NCI-H1092 treated with DMSO at 0.1 percent for 48 hours (cell line): ENCODE data around the gene CNN2.

Source experiments
- DNase-seq: peaks from one replicate; lab custom pipeline; 2025; lab: John Stamatoyannopoulos, UW

CNN2 gene

GRCh38 chr19:1065606-1066109, 39.2 kb downstream of the CNN2 start:
- DNase-seq, result no peak

DNA sequence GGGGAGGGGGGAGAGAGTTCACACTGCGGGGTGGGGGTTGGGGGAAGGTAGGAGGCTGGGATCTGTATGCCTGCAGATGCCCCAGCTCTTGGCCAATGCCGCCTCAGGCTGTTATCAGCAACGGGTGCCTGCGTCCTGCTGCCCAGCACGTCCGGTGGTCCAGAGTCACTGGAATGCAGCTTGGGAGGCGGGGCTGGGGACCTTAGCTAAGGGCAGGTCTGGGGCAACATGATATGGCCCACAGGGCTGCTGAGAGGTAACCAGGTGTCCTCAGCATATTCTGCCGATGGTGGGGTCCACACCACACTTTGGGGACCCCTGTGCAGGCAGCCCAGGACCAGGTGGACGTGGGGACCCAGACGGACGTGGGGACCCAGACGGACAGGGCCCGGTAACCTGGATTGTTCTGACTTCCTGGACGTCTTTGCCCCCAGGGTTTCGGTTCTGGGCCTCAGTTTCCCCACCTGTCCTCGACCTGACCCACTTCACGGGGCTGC, 39.9 kb downstream of the CNN2 start:
- no peak for DNase-seq

DNA sequence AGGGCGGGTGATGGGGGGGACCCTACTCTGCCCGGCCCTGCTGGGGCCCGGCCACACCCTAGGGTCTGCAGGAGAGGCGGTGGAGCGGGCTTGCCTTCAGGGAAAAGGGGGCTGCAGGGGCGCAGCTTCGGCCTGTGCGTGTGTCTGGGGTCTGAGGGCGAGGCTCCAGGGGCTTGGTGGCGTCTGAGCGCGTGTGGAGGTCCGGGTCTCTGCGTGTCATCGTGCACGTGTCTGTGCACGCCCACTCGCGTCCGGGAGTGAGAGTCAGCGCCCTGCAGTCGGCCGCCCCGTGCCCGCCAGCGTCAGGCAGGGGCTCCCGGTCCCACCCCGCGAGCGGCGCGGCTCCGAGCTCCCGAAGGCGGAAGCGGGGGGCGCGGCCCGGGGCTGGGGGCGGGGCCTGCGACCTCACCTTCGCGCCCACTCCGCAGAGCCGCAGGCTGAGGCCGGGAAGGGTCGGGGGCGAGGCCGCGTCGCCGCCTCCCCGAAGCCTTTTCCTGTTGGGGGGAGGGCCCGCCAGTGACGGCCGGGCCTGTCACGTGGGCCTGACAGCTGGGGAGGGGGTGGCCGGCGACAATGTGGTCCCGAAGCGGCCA, 40.4 kb downstream of the CNN2 start, which contains the start of gene ARHGAP45:
TSS of gene ARHGAP45 (plus strand) at position 420 of the 593 bp plus-strand sequence. CDS start 239 bp downstream, outside the sequence.
- no peak for DNase-seq

DNA sequence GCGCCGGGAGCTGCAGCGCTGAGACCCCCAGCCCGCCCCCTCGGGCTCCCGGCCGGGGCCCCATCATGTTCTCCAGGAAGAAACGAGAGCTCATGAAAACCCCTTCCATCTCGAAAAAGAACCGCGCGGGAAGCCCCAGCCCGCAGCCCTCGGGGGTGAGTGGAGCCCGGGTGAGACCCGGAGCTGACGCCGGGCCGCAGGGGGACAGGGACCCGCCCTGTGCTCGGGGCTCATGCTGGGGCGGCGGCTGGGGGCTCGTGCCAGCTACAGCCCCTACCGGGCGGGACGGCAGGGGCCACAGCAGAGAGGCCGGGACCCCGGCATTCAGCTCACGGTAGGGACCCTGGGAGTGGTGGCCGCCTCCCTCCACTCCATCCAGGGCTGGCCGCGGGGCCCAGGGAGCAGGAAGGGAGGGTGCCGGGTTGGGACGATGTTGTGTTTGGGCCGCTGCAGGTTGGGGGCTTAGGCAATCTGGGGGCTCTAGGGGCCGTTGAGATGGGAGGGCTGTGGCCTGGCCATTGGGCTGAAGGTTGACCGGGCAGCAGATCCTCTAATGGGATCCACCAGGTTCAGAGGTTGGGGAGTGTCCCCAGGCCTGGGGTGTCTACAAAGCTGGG, 41.0 kb downstream of the CNN2 start:
- no peak for DNase-seq

GRCh38 chr19:1068009-1069001, 41.9 kb downstream of the CNN2 start:
- DNase-seq, result no peak

DNA sequence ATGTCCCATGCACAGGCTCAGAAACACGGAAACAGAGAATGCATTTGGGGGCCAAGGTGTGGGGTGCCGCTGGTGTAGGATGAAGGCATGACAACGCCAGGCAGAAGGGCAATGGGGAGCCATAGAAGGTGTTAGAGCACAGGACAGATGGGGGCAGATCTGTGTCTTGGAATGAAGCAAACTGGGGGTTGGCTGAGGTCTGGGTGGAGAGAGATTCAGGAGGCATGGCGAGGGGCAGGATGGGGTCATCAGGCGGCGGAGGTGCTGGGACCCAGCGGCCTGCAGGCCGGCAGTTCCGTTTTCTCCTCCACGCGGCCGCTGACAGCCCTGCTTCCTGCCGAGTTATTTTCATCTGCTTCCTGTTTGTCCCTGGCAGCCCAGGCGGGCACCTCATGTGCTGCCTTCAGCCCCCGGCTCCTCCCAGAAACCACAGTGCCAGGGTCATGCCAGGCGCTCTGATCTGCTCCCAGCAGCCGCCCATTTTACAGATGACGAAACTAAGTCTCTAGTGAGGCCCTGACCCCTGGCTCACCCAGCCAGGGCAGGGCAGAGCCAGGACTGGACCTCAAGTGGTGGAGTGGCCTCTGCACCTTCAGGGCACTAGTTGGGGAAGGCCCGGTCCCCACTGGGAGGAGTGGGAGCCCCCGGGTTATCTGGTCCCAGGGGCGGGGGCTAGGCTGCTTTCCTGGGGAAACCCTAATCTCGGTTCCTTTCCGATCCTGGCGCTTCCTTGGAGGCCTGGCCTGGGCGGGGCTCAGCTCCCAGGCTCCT, 42.8 kb downstream of the CNN2 start:
- DNase-seq, result no peak

DNA sequence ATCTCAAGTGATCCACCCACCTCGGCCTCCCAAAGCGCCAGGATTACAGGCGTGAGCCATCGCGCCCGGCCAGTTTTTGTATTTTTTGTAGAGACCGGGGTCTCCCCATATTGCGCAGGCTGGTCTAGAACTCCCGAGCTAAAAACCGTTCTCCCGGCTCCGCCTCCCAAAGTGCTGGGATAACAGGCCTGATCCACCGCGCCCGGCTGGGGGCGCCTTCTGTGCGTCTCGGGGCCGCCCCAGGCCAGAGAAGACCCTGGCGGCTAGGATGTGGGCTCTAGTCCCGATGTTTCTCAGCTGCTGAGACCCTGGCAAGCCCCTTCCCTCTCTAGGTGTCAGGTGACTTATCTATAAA, 44.1 kb downstream of the CNN2 start:
- no peak for DNase-seq

DNA sequence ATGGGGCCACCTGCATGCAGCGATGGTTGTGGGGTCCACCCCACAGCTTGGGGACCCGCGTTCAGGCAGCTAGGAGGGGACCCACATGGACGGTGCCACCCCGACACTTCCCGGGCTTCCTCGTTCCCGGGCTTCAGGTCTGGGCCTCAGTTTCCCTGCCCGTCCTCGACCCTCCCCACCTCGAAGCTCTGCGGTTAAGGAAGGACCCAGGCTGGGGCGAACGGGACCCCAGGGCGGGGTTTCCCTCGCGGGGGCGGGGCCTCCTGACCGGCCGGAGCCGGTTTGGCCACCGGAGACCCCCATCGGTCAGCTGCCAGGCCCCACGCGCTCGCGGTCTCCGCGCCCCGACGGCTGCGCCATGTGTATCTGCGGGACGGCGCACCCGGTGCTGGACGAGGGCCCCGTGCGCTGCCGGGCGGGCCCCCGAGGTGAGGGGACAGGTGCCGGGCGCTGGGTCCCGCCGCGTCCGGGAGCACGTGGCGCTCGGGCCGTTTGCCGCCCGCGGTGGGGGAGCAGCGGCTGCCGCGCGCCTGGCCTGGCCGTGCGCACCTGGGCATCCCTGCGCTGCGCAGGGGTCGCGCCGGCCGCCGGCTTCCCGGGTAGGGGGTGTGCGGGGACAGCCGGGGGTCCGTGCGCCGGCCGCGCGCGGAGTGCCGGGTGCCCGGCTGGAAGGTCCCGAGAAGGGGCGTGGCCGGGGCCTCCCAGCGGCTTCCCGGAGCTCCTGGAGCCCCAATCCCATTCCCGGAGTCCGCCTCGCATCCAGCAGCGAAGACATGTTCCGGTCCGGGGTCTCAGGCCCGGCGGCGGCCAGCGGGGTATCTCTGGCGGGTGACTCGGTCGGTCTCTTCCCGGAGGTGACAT, 44.8 kb downstream of the CNN2 start:
- no peak for DNase-seq

- DNase-seq, result no peak
These were observed 46.1 kb downstream of the CNN2 start for GRCh38 chr19:1072371-1073015.

GRCh38 chr19:1073063-1073955, 46.9 kb downstream of the CNN2 start:
- DNase-seq, result no peak

DNA sequence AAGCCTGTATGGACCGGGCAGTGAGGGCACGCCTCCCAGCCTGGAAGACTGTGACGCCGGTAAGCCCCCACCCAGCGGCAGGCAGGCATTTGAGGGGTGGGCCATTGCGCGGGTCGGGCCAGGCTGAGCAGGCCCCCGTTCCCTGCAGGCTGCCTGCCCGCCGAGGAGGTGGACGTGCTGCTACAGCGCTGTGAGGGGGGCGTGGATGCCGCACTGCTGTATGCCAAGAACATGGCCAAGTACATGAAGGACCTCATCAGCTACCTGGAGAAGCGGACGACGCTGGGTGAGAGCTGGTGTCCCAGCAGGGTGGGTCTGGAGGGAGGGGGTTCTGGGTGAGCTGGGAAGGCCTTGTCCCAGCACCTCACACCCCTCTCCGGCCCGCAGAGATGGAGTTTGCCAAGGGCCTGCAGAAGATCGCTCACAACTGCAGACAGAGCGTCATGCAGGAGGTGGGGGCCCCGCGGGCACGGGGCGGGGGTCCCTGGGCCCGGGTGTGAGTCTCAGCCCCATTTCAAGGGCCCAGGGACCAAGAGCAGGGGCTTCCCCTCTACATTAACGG, 47.6 kb downstream of the CNN2 start:
- DNase-seq, result no peak

DNA sequence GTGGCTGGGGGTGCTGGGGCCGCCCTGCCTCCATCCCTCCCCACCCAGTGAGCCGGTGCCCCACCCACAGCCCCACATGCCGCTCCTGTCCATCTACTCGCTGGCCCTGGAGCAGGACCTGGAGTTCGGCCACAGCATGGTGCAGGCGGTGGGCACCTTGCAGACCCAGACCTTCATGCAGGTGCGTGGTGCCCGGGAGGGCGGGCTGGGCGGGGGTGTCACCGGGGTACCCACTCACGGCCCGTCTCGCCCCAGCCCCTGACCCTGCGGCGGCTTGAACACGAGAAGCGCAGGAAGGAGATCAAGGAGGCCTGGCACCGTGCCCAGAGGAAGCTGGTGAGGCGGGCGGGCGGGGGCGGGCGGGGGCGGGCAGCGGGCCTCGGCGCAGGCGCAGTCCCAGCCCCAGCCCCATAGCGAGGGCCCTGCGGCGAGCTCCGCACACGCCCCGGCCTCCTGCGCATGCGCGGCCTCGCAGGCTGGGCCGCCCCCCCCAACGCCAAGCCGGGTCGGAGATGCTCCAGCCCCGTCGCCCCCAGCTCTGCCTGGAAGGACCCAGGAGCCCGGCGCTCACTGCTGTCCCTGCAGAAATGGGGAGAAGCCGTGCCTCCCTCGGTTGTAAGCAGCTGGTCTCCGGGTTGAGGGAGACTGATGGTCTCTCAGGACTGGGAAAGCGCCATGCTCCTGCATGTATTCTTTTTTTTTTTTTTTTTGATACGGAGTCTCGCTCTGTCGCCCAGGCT, 48.3 kb downstream of the CNN2 start:
- peak; percentile 84 for DNase-seq

GRCh38 chr19:1076046-1076386, 49.6 kb downstream of the CNN2 start:
- DNase-seq, result no peak

GRCh38 chr19:1076951-1077350, 50.5 kb downstream of the CNN2 start:
- no peak for DNase-seq

DNA sequence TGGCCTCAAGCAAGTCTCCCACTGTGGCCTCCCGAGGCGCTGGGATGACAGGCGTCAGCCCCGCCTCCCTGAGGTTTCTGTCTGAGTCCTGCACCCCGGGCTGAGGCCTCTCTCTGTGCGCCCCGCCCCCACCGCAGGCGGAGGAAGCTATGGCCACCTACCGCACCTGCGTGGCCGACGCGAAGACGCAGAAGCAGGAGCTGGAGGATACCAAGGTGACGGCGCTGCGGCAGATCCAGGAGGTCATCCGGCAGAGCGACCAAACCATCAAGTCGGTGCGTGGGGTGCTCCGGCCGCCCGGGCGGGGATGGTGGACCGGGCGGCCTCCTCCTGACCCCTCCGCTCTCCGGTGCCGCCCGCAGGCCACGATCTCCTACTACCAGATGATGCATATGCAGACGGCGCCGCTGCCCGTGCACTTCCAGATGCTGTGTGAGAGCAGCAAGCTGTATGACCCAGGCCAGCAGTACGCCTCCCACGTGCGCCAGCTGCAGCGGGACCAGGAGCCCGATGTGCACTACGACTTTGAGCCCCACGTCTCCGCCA, 53.2 kb downstream of the CNN2 start:
- DNase-seq, result no peak

GRCh38 chr19:1080360-1081161, 54.2 kb downstream of the CNN2 start:
- no peak for DNase-seq
